Measurements from ENCODE around the gene SPDYC.

SPDYC gene, protein sequence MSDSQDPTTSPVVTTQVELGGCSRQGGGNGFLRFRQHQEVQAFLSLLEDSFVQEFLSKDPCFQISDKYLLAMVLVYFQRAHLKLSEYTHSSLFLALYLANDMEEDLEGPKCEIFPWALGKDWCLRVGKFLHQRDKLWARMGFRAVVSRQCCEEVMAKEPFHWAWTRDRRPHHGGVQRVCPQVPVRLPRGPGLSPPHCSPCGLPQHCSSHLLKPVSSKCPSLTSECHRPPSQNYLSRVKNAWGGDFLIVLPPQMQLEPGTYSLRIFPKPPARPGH

GRCh38 chr11:65170058-65170534 is at the start of gene SPDYC:
Gene SPDYC (plus strand): TSS chr11:65170233. CDS start chr11:65171358, 1,125 bp downstream.
- DNase-seq (ENCODE audit: low read depth, low spot score) = no peak

GRCh38 chr11:65120831-65121230 is 49.2 kb upstream of the SPDYC start:
- DNase-seq (ENCODE audit: low read depth, low spot score) = no peak

DNA sequence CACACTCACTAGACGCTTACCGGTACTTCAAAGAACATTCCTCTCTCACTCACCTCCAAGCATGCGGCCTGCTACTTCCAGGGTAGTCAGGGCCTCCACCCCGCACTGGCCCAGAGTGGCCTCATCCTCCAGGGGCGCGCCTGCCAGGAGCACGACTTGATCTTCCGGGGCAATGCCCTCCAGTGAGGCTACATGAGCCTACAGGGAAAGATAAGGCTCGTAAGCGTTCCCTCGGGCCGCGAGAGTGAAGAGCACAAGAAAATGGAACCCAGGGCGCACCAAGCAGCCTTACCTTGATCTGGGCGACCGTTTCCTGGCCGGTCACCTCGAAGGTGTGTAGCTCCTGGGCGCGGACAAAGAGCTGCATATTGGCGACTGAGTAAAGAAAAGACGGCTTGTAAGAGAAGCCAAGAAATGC is 48.6 kb upstream of the SPDYC start:
- no peak for DNase-seq (ENCODE audit: low read depth, low spot score)

GRCh38 chr11:65121865-65122696 is 48.0 kb upstream of the SPDYC start, which contains the start of the genes FAU and MRPL49:
Gene FAU (minus strand): TSS chr11:65122134. CDS start chr11:65121813, 321 bp downstream.
Gene MRPL49 (plus strand): TSS chr11:65122321. CDS start chr11:65122347, 26 bp downstream.
- peak; percentile 84 for DNase-seq (ENCODE audit: low read depth, low spot score)

DNA sequence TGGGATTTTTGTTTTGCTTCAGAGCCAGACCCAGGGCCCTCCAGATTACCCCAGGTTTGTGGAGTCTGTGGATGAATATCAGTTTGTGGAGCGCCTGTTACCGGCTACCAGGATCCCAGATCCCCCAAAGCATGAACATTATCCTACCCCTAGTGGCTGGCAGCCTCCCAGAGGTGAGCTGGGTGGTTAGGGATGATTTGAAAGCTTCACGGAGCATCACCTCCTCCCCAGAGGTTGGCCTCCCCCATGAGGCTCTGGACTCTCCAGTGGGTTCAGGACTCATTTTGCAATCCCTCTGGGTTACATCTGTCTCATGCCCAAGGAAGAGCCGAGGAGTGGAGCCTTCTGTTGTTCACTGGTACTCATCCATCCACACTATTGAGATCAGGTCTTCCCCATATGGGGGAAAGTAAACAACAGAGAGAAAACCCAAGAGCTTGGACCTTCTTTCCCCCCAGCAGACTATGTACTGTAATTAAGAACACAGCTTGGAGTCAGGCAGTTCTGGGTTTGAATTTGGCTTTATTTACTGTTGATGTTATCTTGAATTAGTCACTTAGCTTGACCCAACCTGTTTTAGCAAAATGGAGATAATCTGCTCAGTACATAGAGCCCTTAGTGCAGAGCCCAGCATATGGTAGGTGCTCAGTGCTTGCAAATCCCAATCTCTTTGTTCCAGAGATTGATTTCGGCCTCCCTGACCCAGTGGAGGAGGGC is 45.4 kb upstream of the SPDYC start:
- no peak for DNase-seq (ENCODE audit: low read depth, low spot score)

DNA sequence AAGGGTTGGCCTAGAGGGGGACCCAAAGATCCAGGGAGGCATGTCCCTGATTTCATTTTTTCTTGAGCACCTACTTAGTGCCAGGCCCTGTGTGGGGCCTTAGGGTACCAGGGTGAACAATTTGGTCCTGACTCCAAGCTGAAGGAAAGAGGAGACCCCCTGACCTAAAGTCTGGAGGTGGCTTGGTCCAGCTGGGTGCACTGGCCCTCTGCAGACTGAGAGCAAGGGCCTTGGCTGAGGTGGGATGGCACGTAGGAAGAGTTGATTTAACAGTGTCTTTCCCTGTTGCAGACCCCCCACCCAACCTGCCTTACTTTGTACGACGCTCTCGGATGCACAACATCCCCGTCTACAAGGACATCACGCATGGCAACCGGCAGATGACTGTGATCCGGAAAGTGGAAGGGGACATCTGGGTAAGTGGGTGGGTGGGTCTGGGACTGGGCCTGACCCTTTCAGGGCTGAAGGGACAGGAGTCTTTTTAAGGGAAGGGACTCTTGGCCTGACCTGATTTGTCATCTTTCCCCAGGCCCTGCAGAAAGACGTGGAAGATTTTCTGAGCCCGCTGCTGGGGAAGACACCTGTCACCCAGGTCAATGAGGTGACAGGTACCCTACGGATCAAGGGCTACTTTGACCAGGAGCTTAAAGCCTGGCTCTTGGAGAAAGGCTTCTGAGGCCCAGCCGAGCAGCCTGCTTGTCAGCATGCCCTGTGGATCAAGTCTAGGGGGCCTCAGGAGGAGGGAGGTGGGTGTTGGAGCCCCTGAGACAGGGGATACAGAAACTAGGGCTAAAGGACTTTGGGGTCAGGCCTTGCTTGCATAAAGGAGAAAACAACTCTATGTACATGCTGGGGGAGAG is 44.6 kb upstream of the SPDYC start:
- no peak for DNase-seq (ENCODE audit: low read depth, low spot score)

- DNase-seq (ENCODE audit: low read depth, low spot score) = no peak
Measured at GRCh38 chr11:65126624-65127274, 43.3 kb upstream of the SPDYC start.

DNA sequence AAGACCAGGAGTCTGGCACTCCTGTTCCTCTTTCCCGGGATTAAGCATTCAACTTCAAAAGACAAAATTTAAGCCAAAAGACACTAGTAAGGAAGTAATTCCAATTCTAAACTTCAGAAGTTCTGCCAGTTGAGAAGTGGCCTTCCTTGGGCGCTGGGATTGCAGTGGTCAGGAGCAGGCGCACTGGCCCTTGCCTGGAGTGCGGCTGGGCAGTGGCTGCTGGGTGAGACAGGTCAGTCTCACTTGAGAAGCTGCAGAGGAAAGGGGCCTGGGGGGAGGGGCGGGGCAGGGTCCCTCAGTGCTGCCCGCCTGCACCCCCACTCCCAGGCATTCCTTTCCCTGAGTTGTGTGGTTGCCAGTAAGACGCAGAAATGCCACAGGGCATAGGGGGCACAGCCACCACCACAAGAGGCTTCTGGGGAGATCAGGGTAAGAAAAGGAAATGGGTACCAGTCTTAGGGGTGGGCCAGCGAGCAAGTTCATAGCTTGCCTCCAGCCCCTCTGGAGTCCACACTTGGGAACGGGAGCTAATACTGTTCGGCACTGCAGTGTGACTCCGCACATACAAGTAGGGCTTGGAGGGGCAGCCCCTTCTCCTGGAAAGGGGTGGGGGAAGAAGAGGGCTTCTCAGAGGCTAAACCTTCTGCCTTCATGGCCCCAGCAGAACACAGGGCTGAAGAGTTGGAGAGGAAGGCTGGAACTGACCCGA is 42.4 kb upstream of the SPDYC start:
- DNase-seq (ENCODE audit: low read depth, low spot score) = no peak

GRCh38 chr11:65128182-65129145 is 41.6 kb upstream of the SPDYC start:
- no peak for DNase-seq (ENCODE audit: low read depth, low spot score)

GRCh38 chr11:65129649-65130441 is 40.2 kb upstream of the SPDYC start:
- no peak for DNase-seq (ENCODE audit: low read depth, low spot score)

DNA sequence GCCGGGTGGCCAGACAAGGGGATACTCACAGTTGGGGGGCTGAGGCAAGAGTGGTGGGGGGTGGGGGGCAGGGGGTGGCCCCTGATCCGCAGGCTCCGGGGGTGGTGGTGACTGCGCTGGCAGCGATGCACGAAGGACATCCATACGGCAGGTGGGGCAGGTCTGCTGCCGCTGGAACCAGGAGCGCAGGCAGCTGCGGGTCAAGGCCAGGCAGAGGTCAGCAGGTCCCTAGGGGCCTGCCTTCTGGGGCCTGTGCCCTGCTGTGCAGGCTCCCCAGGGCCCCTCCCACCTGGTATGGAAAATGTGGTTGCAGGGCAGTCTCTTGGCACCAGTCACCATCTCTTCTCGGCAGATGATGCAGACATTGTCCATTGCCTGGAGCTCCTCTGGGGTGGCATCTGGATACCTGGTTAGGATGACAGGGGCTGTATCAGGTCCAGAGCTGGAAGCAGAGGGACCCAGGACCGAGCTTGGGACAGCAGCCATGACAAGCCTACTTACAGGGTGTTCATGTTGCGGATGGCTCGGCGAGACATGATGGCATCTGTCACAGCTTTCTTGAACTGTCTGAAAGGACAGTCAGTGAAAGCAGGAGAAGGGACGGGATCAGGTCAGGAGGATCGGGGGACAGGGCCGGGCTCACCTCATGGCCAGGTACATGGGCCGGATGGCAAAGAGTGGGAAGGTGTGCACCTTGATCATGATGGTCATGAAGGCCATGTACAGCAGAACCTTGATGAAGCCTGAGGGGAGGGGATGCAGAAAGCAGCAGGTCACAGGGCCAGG is 39.2 kb upstream of the SPDYC start:
- no peak for DNase-seq (ENCODE audit: low read depth, low spot score)

GRCh38 chr11:65131417-65131776 is 38.6 kb upstream of the SPDYC start:
- DNase-seq (ENCODE audit: low read depth, low spot score) = no peak

- DNase-seq (ENCODE audit: low read depth, low spot score) = no peak
Measured at GRCh38 chr11:65131895-65132237, 38.2 kb upstream of the SPDYC start.

- DNase-seq (ENCODE audit: low read depth, low spot score) = no peak
Measured at GRCh38 chr11:65132238-65132987, 37.6 kb upstream of the SPDYC start.

GRCh38 chr11:65132988-65133700 is 36.9 kb upstream of the SPDYC start:
- DNase-seq (ENCODE audit: low read depth, low spot score) = no peak

DNA sequence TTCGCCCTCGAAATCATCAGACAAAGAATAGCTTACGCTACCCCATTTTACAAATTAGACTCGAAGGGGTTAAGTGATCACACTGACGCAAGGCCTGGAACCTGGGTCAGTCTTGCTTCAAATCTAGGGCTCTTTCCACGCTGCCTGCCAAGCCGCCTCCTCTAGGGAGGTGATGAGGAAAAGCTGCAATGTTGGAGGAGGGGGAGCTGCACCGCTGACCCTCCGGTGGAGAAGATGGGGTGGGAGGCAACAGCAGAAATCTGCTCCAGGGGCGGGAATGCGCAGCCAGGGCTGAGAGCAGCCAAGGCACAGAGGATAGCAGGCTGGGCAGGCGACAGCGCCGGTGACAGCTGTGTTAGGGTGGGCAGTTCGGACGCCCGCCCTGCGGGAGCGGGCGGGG is 36.3 kb upstream of the SPDYC start:
- no peak for DNase-seq (ENCODE audit: low read depth, low spot score)

Data from iPS DF 19.7 (cell line).